ENCODE measurements around the gene PHF20. TPM values are rescaled to one million over a fixed set of nuclear protein-coding genes. Genes with fewer than 3 reads are reported as not detected.

The PHF20 gene
- 26.2 and 29.2 TPM in 2 replicates for total RNA-seq

DNA sequence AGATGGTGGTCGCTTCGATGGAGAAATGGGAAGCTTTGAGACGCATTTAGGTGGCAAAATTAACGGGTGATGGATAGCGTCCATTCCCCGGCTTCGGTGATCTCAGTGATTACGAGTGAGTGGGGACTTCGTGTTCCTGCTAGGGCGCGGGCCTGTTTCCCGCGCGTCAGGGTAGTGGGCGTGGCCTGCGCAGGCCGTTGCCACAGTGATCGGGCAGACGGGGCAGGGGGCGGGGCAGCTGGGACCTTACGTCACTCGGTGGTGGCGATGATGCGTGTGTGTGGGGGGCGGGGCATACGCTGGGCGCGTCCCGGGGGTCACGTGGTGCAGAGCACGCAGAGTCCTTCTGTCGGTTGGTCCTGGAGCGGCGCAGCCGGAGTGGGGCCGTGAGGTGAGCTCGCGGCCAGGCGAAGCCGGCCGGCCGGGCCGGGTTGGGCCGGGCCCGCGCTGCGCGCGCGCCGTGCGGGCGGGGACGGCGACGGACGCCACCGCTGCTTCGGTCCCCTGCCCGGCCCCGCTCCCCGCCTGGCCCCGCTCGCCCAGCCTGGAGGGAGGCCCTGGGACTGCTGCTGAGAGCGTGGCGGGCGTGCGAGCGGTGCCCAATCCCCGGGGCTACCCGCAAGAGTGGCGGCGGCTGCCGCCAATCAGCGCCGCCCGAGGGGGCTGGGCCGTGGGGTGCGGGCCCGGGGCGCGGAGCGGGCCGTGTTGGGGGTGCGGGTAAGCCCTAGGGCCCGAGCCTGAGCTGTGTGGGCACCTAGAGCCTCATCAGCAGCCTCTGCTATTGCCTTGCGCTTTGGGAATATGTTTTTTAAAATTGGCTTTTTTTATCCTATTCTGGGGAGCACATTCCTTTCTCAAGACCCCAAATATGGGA is at the start of gene PHF20:
Gene PHF20, plus strand, starts transcription at position 327 of the 874 bp plus-strand sequence. CDS start 29,508 bp downstream, outside the sequence.

DNA sequence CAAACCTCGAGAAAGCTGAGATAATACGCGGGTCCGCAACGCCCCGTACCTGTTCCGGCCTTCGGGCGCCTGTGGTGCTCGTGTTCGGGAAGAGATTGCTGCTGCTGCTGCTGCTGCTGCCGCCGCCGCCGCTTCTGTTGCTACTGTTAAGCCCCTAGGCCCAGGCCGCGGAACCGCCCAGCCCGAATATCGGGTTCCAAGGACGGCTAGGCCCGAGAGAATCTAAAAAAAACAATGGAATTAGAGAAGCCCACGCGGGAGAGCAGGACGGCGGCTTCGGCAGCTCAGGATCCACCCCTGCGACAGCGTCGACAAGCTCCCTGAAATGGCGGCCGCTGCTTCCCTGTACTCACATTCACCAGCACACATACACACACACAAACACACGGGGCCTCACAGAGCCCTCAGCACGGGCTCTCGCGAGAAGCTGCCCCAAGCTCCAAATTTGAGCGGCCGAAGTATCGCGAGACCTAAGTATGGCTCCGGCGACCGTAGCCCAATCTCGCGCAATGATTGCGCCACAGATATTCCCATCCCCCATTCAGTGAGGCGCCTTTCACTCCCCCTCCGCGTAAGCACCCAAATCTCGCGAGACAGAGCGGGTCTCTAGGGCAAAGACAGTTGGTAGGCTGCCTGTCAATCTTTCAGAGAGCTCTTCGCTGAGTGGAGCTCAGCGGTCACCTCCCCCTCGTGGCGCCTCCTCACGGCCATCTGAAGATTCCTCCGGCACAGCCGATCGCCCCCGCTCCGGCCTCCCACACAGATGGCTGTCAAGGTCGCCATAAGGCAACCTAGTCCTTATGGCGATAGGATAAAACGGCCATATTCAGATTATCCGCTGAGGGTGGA is 29.7 kb upstream of the PHF20 start, which contains the start of gene RBM39:
Gene RBM39, minus strand, starts transcription at position 369 of the 849 bp plus-strand sequence. CDS start 1,386 bp downstream, outside the sequence.

GRCh38 chr20:35954200-35954906 is 182.5 kb downstream of the PHF20 start, which contains the start of gene SCAND1:
SCAND1 (minus strand) TSS chr20:35954502; CDS start chr20:35954284, 218 bp downstream.

GRCh38 chr20:35967979-35968640 is 196.3 kb downstream of the PHF20 start, which contains the start of gene CNBD2:
CNBD2 (plus strand) TSS chr20:35968590; CDS start chr20:35968763, 173 bp downstream.

Other genes with a start within 250 kb of the PHF20 start
- gene C20orf173, start 242.4 kb upstream of the PHF20 start, total RNA-seq: not detected in 2 replicates
- 286 and 388 TPM in 2 replicates for gene ERGIC3, start 229.9 kb upstream of the PHF20 start, total RNA-seq
- gene SPAG4, start 156.2 kb upstream of the PHF20 start, total RNA-seq: 6.0 and 12.7 TPM in 2 replicates
- gene CPNE1, start 107.1 kb upstream of the PHF20 start, total RNA-seq: 93.1 and 95.8 TPM in 2 replicates
- gene RBM12, start 107.1 kb upstream of the PHF20 start, total RNA-seq: 35.9 and 49.8 TPM in 2 replicates
- gene NFS1, start 72.7 kb upstream of the PHF20 start, total RNA-seq: 20.4 and 28.0 TPM in 2 replicates
- gene ROMO1, start 72.6 kb upstream of the PHF20 start, total RNA-seq: 162 and 235 TPM in 2 replicates
- 366 and 378 TPM in 2 replicates for gene RBM39, start 29.8 kb upstream of the PHF20 start, total RNA-seq
- 52.7 and 61.6 TPM in 2 replicates for gene SCAND1, start 182.5 kb downstream of the PHF20 start, total RNA-seq
- 2.0 and 3.2 TPM in 2 replicates for gene CNBD2, start 196.6 kb downstream of the PHF20 start, total RNA-seq